Fibroblast of lung (primary cell): ENCODE measurements around the gene SAV1. TPM values are rescaled to one million over a fixed set of nuclear protein-coding genes. Genes with fewer than 3 reads are reported as not detected.

Source experiments
- DNase-seq, 2 donors: peaks; one replicate each; pipeline versions ENCODE4 v3.0.0 to v3.0.0-alpha.2; 2010; ENCODE audit warnings: low read depth in 2 of 2
- H2AFZ ChIP-seq: 2 replicates; pipeline ENCODE4 v1.5.1; 2012; ENCODE audit warnings: low read length, control low read depth, inconsistent platforms
- H3K27ac ChIP-seq: 2 replicates; pipeline ENCODE4 v1.5.1; 2011; ENCODE audit warnings: low read length, control low read depth; ENCODE audit not compliant: insufficient read depth
- H3K27me3 ChIP-seq: 2 replicates; pipeline ENCODE4 v1.5.1; 2011; ENCODE audit warnings: mild to moderate bottlenecking, low read length; ENCODE audit not compliant: control insufficient read depth, insufficient read depth
- H3K36me3 ChIP-seq: 2 replicates; pipeline ENCODE4 v1.5.1; 2011; ENCODE audit warnings: low read length; ENCODE audit not compliant: control insufficient read depth, insufficient read depth
- H3K4me1 ChIP-seq: 2 replicates; pipeline ENCODE4 v1.5.1; 2011; ENCODE audit warnings: low read length; ENCODE audit not compliant: control insufficient read depth, insufficient read depth; ENCODE audit errors: extremely low read depth
- H3K4me2 ChIP-seq: 2 replicates; pipeline ENCODE4 v1.5.1; 2011; ENCODE audit warnings: low read length, control low read depth; ENCODE audit not compliant: insufficient read depth; ENCODE audit errors: extremely low read depth
- H3K4me3 ChIP-seq, 4 experiments: fragments of 200-600 bp in 1 of 4; sonication (generic) in 1 of 4; replicated peaks in 1 of 4; 2 replicates each; pipeline ENCODE4 v1.5.1; 2011 to 2016; ENCODE audit warnings: low read length in 4 of 4, low read depth in 3 of 4, mild to moderate bottlenecking in 3 of 4, control low read depth in 2 of 4, inconsistent platforms in 1 of 4, mixed read lengths in 1 of 4; ENCODE audit not compliant: insufficient read depth in 1 of 4; ENCODE audit errors: control extremely low read depth in 1 of 4
- H3K79me2 ChIP-seq: 2 replicates; pipeline ENCODE4 v1.5.1; 2012; ENCODE audit warnings: mild to moderate bottlenecking, low read length, inconsistent platforms; ENCODE audit not compliant: control insufficient read depth, insufficient read depth
- H3K9ac ChIP-seq: 2 replicates; pipeline ENCODE4 v1.5.1; 2011; ENCODE audit warnings: mild to moderate bottlenecking, low read length, control low read depth; ENCODE audit not compliant: insufficient read depth
- H3K9me3 ChIP-seq: 2 replicates; pipeline ENCODE4 v1.5.1; 2012; ENCODE audit warnings: low read depth, low read length; ENCODE audit not compliant: control insufficient read depth, insufficient read depth
- H4K20me1 ChIP-seq: 2 replicates; pipeline ENCODE4 v1.5.1; 2011; ENCODE audit warnings: low read length; ENCODE audit not compliant: control insufficient read depth, insufficient read depth; ENCODE audit errors: extremely low read depth
- CTCF ChIP-seq, 2 donors: IDR thresholded peaks in 1 of 2; conservative IDR thresholded peaks in 1 of 2; 1 replicate in 1 of 2; 2 replicates in 1 of 2; pipeline ENCODE4 v1.5.1; 2011 to 2012; ENCODE audit warnings: low read length in 2 of 2, control low read depth in 1 of 2, inconsistent platforms in 1 of 2, low read depth in 1 of 2, mild to moderate bottlenecking in 1 of 2
- EZH2 ChIP-seq: IDR thresholded peaks from 2 replicates; pipeline ENCODE4 v1.5.1; 2012; ENCODE audit warnings: low read length, control low read depth, mild to moderate bottlenecking; ENCODE audit errors: missing control alignments
- polyA plus RNA-seq, 2 donors: library from polyadenylated mRNA; depleted of rRNA in 1 of 2; stranded (reverse) in 1 of 2; unstranded in 1 of 2; fragments of >200 nt; gene quantifications; 2 replicates each; pipeline ENCODE4 v1.2.1, GENCODE V29; 2011 to 2012; ENCODE audit warnings: missing spikeins in 1 of 2
- total RNA-seq: library from RNA; depleted of rRNA; stranded (reverse); fragments of >200 nt; gene quantifications from 2 replicates; pipeline ENCODE4 v1.2.1, GENCODE V29; 2014

The SAV1 gene
- total and polyA plus RNA-seq, 2 donors (not counting 1 experiment from before 2014, with no cell fraction given), result 41.7 to 46.9 TPM

DNA sequence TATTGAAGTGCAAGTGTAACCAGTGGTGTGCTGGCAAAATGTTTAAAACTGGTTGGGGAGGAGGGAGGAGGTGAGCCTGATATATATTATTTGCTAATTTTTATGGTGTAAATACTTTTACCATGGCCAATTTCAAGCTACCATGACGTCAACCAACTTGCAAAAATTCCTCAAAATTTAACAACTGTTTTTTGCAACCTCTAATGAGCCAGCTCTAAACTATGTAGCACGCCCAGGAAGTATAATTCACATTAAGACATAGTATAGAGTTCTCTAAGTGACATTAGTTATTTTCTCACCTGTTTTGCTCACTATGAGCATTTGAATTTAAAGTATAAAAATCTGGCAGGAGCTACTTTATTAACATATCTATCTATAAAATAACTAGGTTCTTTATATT is 66.7 kb downstream of the SAV1 start:
- Histone ChIP-seq H3K4me3 (no peak overlapping the region), H3K9ac (no peak overlapping the region), H3K4me2 (no peak overlapping the region), H4K20me1 (no peaks in the 10 kb centered on the region), H3K79me2 (no peaks in the 10 kb centered on the region), H3K9me3 (no peaks in the 10 kb centered on the region), H2AFZ (no peak overlapping the region), H3K27ac (no peak overlapping the region), H3K27me3 (no peaks in the 10 kb centered on the region), H3K36me3 (no peaks in the 10 kb centered on the region), H3K4me1 (no peaks in the 10 kb centered on the region)
- peak in 1 of 2 donors; percentile 41 for DNase-seq
- no peak for TF ChIP-seq EZH2
- TF ChIP-seq CTCF (conservative IDR thresholded peaks at IDR 0.05 in 1 of 2, IDR thresholded peaks at IDR 0.05 in 1 of 2; ENCODE audit: low read depth in 1 of 2, low read length in 2 of 2), result no peak

- Histone ChIP-seq H4K20me1 (no peaks in the 10 kb centered on the region), H3K9me3 (no peaks in the 10 kb centered on the region), H3K4me2 (peak overlapping the region; percentile 73), H3K4me3 (peak overlapping the region in 1 of 4 experiments; percentile 5), H2AFZ (no peak overlapping the region), H3K36me3 (no peaks in the 10 kb centered on the region), H3K27me3 (no peaks in the 10 kb centered on the region), H3K79me2 (no peaks in the 10 kb centered on the region), H3K9ac (no peak overlapping the region), H3K4me1 (no peaks in the 10 kb centered on the region), H3K27ac (no peak overlapping the region)
- DNase-seq, result peak; percentile 39 to 43
- TF ChIP-seq EZH2 (no peak), CTCF (conservative IDR thresholded peaks at IDR 0.05 in 1 of 2, IDR thresholded peaks at IDR 0.05 in 1 of 2; ENCODE audit: low read depth in 1 of 2, low read length in 2 of 2) (no peak)
These were observed 67.3 kb downstream of the SAV1 start for GRCh38 chr14:50600849-50601248.

DNA sequence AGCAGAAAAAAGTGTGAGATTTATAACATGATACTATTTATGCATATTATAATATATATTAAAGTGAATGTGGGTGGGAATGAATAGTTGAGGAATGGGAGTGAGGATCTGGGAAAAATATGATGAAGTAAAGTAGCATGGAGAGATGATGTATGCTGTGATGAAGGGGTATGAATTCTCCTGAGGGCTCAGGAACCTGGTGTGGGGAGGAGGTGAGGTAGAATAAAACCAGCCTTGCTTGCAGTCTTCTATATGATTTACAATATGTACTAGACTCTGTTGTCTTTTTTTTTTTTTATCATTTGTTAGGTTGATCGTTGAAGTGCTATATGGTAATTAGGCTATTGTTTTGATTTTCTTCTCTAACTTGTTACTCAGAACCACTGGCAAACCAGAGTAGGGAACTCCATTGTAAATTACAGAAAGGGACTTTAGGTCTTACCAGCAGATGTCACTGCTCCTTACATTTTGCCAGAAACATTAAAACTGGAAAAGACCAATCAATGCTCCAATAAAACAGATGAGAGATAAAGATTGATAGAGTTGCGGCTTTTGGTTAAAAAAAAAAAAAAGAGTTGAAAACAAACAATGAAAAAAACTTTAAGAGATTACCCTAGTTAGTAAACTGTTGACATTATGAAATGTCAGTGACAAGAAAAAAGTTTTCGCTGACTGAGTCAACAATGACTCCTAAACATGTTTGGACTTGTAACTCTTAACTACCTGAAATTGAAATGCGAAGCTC is 68.2 kb downstream of the SAV1 start:
- Histone ChIP-seq H3K27me3 (no peaks in the 10 kb centered on the region), H3K9me3 (no peaks in the 10 kb centered on the region), H3K36me3 (no peaks in the 10 kb centered on the region), H3K79me2 (no peaks in the 10 kb centered on the region), H2AFZ (no peak overlapping the region), H3K4me2 (no peak overlapping the region), H3K4me1 (no peaks in the 10 kb centered on the region), H3K27ac (no peak overlapping the region), H4K20me1 (no peaks in the 10 kb centered on the region), H3K4me3 (no peak overlapping the region), H3K9ac (no peak overlapping the region)
- TF ChIP-seq CTCF (conservative IDR thresholded peaks at IDR 0.05 in 1 of 2, IDR thresholded peaks at IDR 0.05 in 1 of 2; ENCODE audit: low read depth in 1 of 2, low read length in 2 of 2), result peak; percentile 59 to 66
- no peak for TF ChIP-seq EZH2
- DNase-seq, result peak; percentile 51 to 78
